Dermis microvascular lymphatic vessel endothelial cell (primary cell): ENCODE data around the gene TGFBR2. TPM values are rescaled to one million over a fixed set of nuclear protein-coding genes. Genes with fewer than 3 reads are reported as not detected.

Source experiments
- DNase-seq, 2 donors: peaks; one replicate each; pipeline versions ENCODE4 v3.0.0 to v3.0.0-alpha.2; 2010; ENCODE audit warnings: low read depth in 2 of 2
- total RNA-seq: library from RNA; depleted of rRNA; stranded (reverse); fragments of >200 nt; gene quantifications from 2 replicates; pipeline ENCODE4 v1.2.1, GENCODE V29; 2014

Gene TGFBR2
- total RNA-seq, 1 donor from 2014 or later: 303 TPM

DNA sequence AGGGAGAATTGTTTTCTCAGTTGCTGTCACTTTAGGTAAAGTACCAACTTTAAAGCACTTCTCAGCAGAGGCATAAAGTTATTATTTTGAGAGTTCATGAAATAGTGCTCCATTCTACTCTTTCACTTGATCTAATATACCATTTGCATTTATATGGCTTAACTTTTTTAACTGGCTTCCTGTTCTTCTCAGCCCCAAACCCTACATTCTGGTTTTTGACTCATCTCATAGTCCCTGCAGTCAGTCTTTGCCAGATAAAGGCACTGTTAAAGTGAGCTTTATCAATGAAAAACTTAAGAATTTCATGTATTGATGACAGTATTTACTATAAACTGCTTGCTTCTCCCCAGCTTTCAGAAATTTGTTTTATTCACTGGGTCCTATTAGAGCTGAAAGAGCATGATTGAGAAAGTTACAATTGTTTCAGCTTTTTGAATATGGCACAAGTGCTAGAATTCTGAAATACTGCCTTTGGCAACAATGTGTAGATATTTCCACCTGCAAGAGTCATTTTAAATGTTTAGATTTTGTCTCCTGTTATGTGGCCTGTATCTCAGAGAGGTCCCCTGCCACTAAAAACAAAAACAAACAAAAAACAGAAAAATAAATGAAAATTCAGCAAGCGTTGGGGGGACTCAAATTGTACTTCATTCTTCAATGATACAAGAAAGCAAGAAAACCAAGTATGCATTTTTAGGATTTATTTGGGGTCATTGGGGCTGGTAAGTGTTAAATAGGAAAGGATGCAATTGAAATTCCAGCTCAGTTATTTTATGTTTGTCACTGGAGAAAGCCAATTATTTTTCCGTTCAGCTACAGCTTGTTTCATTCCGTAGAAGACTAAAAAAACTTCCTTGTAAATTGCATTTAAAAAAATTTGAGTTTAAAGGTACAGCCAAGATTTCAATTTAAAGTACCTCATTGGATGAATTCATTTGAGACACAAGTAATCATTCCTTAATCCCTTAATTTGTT lies 28.6 kb downstream of the TGFBR2 start:
- DNase-seq: no peak

DNA sequence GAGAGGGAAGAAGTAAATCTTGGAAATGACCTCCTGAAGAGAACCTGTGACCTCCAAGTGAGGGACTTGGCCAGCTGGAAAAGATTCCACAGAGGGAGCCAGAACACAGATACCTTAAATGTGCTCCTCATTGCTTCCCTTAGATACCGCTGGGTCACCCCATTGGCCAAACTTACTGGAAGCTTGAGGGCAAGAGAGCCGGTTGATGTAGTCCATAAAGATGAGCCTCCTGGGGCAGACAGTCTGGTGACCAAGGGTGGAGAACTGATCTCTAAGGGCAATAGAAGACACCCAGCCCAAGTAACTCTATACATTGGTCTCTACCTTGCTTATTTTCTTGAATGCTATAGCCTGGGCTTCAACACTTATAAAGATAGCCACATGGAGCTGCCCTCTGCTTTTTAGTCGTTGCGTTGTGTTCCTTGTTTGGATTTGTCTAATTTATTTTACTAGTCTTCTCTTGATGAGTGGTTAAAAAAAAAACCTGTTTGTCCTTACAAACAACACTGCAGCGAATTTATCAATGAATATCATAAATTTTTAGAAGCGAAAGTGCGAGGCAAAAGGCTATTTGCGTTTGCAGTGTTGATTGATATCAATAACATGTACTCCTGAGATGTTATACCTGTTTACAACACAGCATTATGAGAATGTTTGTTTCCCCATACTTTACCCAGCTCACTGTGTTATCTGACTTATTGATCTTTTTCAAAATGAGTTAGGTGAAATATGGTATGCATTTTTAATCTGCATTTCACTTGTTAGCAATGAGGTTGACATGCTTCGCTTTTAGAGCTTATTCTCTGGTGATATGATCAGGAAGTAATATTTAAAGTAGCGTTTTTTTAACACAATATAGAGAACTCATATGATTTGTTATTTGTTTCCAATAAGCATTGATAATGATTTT lies 31.2 kb downstream of the TGFBR2 start:
- no peak for DNase-seq

DNA sequence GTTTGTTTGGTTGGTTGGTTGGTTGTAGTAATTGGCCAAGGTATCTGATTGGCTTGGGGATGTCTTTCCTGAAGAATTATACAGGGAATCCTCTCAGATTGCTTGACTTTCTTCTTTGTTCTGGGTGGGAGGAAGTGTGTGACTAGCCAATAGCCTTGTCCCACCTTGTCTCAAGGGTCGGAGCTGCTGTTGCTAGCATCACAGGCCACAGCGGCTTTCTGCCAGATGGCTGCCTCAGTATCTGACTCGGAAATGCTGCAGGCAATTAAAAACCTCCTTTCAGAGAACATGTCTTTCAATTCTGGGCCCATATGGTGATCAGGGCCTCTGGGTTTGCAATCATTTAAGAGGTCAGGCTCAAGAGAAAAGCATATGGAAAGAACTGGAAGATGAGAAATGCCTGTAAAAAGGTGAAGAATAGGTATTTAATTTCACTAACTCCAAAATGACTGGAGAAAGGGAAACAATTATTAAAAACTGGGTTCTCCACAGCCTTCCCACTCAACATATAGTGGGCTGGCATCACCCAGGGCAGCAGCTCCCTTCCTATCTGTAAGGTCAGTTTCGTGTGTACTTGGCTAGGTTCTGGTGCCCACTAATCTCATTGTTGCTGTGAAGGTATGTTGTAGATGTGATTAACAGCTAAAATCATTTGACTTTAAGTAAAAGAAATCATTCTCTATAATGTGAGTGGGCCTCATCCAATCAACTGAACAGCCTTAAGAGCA lies 32.4 kb downstream of the TGFBR2 start:
- DNase-seq: no peak

DNA sequence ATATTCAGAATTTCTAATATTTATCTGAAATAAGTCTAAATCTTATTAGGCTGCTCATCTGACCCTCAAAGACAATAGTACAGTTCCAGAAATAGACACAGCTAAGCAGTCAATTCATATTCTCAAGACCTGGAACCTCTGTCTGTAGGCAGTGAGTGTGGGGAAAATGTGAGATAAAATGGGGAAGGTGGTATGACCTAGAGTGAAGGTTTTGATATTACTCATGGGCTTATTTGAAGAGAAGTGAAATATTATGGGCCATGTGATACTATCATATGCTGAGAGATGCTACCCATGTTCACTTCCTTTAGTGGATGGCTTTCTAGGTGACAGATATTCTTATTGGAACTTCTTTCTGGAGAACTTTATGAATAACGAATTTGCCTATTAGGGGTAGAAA lies 33.5 kb downstream of the TGFBR2 start:
- no peak for DNase-seq

DNA sequence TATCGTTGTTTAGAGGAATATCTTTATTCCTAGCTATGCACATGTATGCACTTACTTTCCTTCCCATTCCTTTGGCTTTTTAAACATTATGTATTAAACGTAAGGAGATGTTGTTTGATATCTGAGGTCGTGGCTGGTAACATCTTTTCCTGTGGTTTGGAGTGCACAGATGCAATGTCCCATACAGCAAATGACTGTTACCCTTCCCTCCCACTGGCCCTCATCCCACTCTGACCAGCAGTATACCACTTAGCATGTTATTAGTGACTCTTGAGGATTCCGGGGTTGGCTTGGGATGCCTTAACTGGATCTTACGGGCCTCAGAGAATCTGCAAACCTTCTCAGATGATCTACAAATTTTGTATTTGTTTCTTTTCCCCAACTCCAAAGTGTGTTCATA lies 34.5 kb downstream of the TGFBR2 start:
- no peak for DNase-seq

DNA sequence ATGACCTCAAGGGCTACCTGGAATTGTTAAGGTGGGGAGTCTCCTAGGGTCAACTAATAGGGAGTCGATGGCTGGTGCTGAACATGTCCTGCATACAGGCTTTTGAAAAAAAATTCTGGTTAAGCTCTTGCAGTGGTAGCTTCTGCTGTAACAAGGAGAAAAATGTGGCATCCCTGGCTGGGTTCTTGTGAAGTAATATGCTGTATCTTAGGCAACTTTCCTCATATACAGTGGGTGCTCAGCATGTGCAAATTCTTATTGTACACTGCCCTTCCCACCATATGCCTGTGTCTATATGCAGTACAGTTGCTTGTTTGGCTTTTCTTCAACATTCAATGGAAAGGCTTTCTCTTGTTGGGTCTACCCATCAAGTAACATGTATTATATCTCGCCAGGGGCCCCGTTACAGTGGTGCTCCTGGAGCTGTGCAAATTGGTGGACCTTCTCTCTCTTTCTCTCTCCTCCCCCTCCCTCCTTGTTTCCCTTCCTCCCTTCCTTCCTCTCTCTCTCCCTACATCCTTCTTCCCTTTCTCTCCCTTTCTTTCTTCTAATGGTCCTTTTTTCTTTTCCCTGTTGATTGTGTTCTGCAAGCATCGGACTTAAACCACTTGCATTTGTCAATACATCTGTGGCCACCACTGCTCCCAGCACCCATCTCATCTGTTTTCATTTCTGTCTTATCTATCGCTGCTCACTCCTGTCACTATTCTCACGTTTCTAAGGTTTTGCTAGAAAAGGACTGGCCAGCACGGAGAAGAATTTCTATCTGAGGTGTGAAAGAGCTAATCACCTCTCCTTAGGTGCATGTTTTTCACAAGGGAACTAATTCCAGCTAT lies 35.2 kb downstream of the TGFBR2 start:
- DNase-seq: no peak

DNA sequence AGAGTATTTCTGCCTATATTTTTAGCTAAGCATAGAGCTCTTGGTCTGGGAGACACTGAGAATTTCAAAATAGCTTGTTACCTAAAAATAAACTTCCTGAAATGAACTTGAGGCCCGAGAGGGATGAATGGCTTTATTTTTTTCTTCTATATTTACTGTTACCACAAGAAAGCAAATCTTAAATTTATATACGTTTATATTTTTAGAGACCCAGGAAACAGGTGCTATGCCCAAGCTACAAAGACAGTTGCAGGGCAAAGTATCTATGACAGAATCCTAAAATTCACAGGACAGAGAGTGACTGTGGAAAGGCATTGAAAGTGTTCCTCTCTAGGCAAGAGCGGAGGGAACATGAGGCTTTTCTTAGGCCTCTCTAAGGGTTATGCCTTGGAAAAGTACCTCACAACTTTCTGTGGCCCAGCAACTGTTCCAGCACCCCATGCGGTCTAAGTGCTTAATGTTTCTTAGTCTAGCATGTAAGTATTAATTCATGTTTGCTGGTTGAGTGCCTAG lies 36.5 kb downstream of the TGFBR2 start:
- no peak for DNase-seq

DNA sequence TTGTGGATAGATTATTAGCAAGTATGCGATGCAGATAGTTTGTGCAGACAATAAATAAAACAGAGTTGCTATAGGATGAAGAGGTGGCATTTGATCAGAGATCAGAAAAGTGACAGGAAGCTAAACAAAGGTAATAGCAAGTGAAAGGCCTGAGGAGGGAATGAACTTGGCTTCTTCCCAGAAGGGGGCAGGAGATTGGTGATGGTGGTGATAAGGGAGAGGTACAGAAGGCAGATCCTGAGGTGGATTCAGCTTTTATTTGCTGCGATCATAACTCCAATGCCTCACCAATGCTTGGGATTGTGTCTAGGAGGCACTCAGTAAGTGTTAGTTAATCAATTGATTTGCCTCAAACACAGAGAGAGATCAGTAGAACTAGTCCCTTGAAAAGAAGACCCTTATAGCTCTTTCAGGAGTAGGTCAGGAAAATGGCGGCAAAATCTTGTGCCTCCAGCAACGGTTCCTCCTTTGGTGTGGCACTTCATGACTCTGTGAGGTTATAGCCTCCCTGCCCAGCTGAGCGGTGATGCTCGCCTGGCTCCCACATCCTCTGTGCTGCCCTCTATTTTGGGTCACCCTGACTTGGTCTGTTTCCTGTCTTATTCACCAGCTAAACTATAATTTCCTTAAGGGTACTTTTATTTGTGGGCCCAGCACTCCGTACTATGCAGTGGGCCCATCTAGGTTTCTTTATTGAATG lies 37.5 kb downstream of the TGFBR2 start:
- no peak for DNase-seq

DNA sequence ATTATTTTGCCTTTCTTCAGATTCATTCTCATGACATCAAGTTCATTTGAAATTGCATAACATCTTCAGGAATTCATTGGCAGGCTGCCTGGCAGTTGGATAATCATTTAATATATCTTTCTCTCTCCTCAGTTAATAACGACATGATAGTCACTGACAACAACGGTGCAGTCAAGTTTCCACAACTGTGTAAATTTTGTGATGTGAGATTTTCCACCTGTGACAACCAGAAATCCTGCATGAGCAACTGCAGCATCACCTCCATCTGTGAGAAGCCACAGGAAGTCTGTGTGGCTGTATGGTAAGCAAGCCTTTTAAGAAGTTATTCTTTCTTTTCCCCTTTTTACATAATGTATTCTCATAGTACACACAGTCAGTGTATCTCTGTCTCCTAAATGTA lies 38.2 kb downstream of the TGFBR2 start:
- peak; percentile 59 to 78 for DNase-seq

DNA sequence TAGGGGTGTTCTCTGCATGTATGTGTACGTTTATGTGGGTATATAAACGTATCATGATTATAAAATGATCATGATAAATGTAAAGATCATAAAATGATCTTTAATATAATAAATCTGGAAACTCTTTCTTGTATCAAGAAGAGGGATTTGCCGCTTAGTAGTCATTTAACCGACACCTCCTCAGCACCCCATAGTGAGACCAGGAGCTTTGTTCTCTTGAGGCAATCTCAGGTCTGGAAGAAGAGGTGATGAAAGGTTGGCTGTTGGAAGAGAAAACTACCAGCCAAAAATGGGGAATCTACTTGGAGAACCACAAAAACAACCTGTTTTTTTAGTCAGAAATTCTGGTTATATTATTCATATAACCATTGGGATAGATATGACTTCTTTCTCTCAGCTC lies 38.7 kb downstream of the TGFBR2 start:
- no peak for DNase-seq

DNA sequence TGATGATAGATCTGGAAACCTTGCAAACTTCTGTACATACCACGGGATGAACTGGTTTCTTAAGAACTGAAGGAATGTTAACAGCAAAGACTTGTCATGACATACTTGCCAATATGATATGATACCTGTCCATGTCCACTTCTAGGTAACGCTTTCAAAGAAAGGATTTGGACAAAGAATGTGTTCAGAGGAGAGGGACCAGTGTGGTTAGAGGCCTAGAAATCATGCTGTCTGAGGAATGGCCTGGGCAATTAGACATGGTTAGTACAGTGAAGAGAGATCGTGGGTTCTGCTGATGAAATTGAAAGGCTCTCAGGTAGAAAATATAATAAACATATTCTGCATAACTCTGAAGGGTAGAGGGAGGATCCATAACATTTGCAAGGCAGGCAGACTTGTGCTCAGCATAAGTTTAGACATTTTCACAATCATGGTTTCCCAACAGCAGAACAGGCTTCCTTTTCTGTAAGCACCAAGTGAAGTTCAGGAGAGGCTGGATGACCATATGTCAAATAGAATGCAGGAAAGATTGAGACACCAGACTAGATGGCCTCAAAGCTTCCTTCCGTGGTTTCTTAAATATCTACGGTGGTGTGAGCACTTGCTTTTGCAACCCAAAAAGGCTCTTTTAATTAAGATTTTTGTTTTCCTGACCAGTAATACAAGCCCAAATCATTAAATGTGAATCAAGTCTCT lies 39.9 kb downstream of the TGFBR2 start:
- no peak for DNase-seq

DNA sequence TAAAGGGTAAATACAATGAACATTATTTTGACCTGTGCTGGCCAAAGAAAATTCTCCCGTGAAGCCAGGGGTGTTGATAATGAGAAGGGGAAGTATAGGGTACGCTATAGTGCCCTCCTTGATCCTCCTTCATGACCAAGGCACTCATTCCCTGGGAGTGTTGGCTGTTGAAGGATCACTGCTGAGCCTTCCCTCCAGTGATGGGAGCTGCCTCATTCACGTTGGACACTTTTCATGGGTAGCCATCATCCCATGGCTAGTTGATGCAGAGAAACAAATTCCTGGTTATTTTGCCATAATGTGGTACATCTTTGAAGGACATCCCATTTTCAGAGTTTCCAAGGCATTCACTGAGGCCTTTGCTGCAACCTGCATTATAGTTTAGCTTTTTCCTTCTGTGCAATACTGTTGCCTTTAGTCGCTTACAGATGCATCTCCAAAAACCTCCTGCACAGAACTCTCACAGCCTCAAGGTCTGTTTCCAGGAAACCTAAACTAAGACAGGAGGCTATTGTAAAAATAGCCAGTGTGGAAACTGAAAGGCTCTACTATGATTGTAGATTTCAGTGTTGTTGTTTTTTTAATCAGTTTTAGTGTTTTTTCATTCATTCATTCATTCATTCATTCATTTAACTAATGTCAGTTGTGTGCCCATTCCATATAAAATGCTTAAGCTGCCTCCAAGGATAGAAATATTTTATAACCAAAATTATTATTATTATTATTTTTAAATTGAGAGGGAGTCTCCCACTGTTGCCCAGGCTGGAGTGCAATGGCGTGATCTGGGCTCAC lies 40.8 kb downstream of the TGFBR2 start:
- no peak for DNase-seq

DNA sequence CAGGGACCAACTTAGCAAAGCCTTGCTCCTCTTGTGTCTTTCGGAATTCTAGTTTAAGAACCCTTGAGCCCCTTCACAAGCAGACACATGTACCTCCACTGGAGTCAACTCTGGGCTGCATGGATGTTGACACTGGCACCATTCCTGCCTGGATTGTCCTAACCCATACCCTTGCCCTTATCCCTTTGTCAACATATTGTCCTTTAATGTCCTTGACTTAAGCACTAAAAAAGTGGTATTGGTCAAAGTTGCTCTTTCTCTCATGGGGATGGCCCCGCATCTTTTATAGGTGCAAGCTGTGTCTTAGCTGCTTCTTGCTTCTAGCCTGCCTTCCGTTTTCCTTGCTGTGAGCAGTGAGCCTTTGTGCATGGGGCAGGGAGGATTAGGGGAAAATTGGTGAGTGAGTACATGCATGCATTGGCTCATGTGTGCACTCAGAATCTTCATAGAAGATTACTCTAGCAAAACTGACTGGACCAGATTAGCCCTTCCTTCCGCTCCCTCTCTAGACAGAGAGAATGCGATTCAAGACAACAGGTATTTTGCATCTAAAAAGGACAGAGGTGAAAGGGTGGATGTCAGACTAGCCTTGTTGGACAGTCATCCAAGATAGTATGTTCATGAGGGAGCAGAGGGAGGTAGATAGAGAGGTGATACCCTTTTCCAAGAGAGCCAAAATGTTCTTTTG lies 42.4 kb downstream of the TGFBR2 start:
- no peak for DNase-seq

DNA sequence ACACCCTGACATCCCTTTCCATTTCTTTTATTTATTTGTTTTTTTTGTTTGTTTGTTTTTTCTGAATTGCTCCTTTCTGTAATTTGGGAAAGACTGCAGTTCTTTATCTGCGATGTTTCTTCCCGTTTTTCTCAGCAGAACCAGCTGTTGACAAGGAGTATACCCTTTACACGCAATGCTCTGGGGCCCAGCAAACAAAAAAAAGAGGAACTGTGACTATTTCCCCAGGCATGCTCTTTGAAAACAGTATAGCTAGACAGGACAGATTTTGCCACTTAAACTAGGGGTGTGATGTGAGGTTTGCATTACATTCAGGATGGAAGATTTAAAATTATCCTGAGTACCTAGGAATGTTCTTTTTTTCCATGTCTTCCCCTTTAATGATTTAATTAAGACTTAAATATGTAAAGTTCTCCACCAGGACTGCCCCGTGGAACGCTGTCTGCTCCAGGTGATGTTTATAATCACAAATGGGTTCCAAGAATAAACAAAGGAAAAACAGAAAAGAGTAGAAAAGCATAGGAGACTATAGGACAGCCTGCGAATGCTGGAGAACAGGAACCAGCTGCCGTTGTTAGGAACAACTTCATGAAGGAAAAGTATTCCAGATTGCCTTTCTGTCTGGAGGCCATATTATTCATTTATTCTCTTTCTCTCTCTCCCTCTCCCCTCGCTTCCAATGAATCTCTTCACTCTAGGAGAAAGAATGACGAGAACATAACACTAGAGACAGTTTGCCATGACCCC lies 43.3 kb downstream of the TGFBR2 start:
- DNase-seq: peak in 1 of 2 donors; percentile 41

DNA sequence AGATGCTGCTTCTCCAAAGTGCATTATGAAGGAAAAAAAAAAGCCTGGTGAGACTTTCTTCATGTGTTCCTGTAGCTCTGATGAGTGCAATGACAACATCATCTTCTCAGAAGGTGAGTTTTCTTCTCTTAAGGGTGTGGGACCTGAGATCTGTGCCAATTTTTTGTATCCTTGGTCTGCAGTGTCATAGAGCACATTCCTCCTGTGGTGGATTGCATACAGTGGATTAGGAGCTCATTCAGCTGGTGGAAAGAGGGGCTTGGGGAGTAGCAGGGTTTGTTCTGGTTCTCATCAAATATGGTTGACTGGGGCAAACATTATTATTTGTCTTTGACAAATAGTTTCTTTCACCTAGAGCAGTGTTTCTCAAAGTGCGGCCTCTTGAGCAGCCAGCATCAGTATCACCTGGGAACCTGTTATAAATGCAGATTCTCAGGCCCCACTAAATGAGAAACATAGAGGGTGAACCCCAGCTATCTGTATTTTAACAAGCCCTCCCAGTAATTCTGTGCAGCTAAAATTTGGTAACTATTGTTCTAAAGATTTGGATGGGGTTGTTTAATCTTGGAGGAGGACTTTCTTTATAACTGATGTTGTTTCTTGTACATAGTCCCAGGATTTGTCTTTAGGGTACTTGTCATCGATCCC lies 44.1 kb downstream of the TGFBR2 start:
- no peak for DNase-seq

DNA sequence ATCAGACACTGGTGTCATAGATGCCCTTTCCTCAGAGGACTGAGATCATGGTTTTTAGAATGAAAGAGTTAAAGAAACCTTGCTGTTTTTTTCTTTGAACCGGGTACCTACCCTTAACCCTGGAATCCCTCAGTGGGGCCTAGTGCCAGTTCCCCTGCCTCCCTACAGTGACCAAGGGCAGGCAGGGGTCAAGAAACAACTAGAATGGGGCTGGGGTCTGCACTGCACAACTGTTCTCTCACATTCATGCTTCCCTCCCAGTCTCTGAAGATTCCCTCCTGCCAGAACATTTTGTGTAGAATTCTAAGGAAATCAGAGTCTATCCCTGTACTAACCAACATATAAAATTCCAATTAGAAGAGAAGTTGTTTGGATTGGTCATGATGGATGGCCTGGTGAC lies 47.9 kb downstream of the TGFBR2 start:
- no peak for DNase-seq
